WTC11 (cell line): ENCODE measurements around the gene CNKSR3. TPM values are rescaled to one million over a fixed set of nuclear protein-coding genes. Genes with fewer than 3 reads are reported as not detected.

Experiments
- ATAC-seq: fragments of 200-7000 bp; cut with Tn5 transposase; 2 replicates; pipeline ENCODE4 v1.10.0; 2021; ENCODE audit warnings: mild to moderate bottlenecking, moderate library complexity
- CTCF ChIA-PET: fragments of 300-600 bp; sonication (Branson Sonifier 250); formaldehyde crosslinking; loops from one replicate; lab custom pipeline; 2021; ENCODE audit warnings: antibody characterized with exemption; lab: Charles Lee
- POLR2A ChIA-PET: fragments of 350-600 bp; sonication (Branson Sonifier 250); formaldehyde crosslinking; loops from one replicate; lab custom pipeline; 2021; ENCODE audit warnings: antibody characterized with exemption; lab: Charles Lee
- DNase-seq: peaks from one replicate; pipeline ENCODE4 v3.0.0; 2021; ENCODE audit warnings: low spot score
- H3K27ac Mint-ChIP-seq: 2 replicates; pipeline ENCODE4 v1.8.0; 2021; ENCODE audit warnings: mixed read lengths
- H3K27me3 Mint-ChIP-seq: 2 replicates; pipeline ENCODE4 v1.8.0; 2021; ENCODE audit warnings: low read depth, mild to moderate bottlenecking, moderate library complexity, mixed read lengths
- H3K36me3 Mint-ChIP-seq: 2 replicates; pipeline ENCODE4 v1.8.0; 2021; ENCODE audit warnings: mixed read lengths
- H3K4me1 Mint-ChIP-seq: 2 replicates; pipeline ENCODE4 v1.8.0; 2022; ENCODE audit warnings: mixed read lengths
- H3K4me3 Mint-ChIP-seq: 2 replicates; pipeline ENCODE4 v1.8.0; 2021; ENCODE audit warnings: mild to moderate bottlenecking, moderate library complexity, mixed read lengths
- H3K9me3 Mint-ChIP-seq: 2 replicates; pipeline ENCODE4 v1.8.0; 2021; ENCODE audit warnings: mixed read lengths
- CREM ChIP-seq: sonication (generic); formaldehyde crosslinking; IDR thresholded peaks from 2 replicates; pipeline ENCODE4 v1.8.1; 2022; ENCODE audit warnings: mild to moderate bottlenecking, missing genetic modification reagents, moderate library complexity
- E2F4 ChIP-seq: sonication (generic); formaldehyde crosslinking; IDR thresholded peaks from 2 replicates; pipeline ENCODE4 v1.8.1; 2022; ENCODE audit warnings: low read depth, mild to moderate bottlenecking, moderate library complexity, missing genetic modification reagents, borderline replicate concordance
- ELF4 ChIP-seq: sonication (generic); formaldehyde crosslinking; IDR thresholded peaks from 2 replicates; pipeline ENCODE4 v1.8.1; 2022; ENCODE audit warnings: low read depth, mild to moderate bottlenecking, moderate library complexity, missing genetic modification reagents
- ERG ChIP-seq: fragments of 250-450 bp; sonication (Bioruptor Pico); IDR thresholded peaks from 2 replicates; pipeline ENCODE4 v1.8.0; 2021; ENCODE audit warnings: mild to moderate bottlenecking
- FOXJ3 ChIP-seq: sonication (generic); formaldehyde crosslinking; IDR thresholded peaks from 2 replicates; pipeline ENCODE4 v1.9.0; 2021; ENCODE audit warnings: missing genetic modification reagents, mild to moderate bottlenecking, borderline replicate concordance
- GRHL2 ChIP-seq: fragments of 250-450 bp; sonication (Bioruptor Pico); IDR thresholded peaks from 2 replicates; pipeline ENCODE4 v1.8.0; 2022; ENCODE audit warnings: mild to moderate bottlenecking, moderate library complexity; ENCODE audit not compliant: insufficient replicate concordance, severe bottlenecking
- GTF2I ChIP-seq: fragments of 250-450 bp; sonication (Bioruptor Pico); conservative IDR thresholded peaks from 2 replicates; pipeline ENCODE4 v1.4.0; 2021; ENCODE audit warnings: mild to moderate bottlenecking
- MAX ChIP-seq: sonication (generic); formaldehyde crosslinking; IDR thresholded peaks from 2 replicates; pipeline ENCODE4 v1.8.0; 2022; ENCODE audit warnings: mild to moderate bottlenecking, missing genetic modification reagents
- MLX ChIP-seq: sonication (generic); formaldehyde crosslinking; IDR thresholded peaks from 2 replicates; pipeline ENCODE4 v1.8.1; 2023; ENCODE audit warnings: mild to moderate bottlenecking, missing genetic modification reagents, moderate library complexity
- MXD4 ChIP-seq: fragments of 250-450 bp; sonication (Bioruptor Pico); IDR thresholded peaks from 2 replicates; pipeline ENCODE4 v1.8.0; 2021; ENCODE audit warnings: mild to moderate bottlenecking, moderate library complexity, borderline replicate concordance
- NFYB ChIP-seq: sonication (generic); formaldehyde crosslinking; conservative IDR thresholded peaks from 2 replicates; pipeline ENCODE4 v1.8.0; 2022; ENCODE audit warnings: low read depth, missing genetic modification reagents
- PREB ChIP-seq: sonication (generic); formaldehyde crosslinking; IDR thresholded peaks from 2 replicates; pipeline ENCODE4 v1.8.1; 2022; ENCODE audit warnings: mild to moderate bottlenecking, missing genetic modification reagents, moderate library complexity, borderline replicate concordance
- SP1 ChIP-seq: sonication (generic); formaldehyde crosslinking; conservative IDR thresholded peaks from 2 replicates; pipeline ENCODE4 v1.8.1; 2022; ENCODE audit warnings: missing genetic modification reagents
- STAT6 ChIP-seq: sonication (generic); formaldehyde crosslinking; conservative IDR thresholded peaks from 2 replicates; pipeline ENCODE4 v1.8.1; 2023; ENCODE audit warnings: mild to moderate bottlenecking, low read depth, missing genetic modification reagents, moderate library complexity
- TEAD4 ChIP-seq: sonication (generic); formaldehyde crosslinking; IDR thresholded peaks from 2 replicates; pipeline ENCODE4 v1.8.0; 2022; ENCODE audit warnings: mild to moderate bottlenecking, missing genetic modification reagents
- ZBTB21 ChIP-seq: sonication (generic); formaldehyde crosslinking; IDR thresholded peaks from 2 replicates; pipeline ENCODE4 v1.8.1; 2023; ENCODE audit warnings: mild to moderate bottlenecking, missing genetic modification reagents, borderline replicate concordance
- ZNF138 ChIP-seq: sonication (generic); formaldehyde crosslinking; conservative IDR thresholded peaks from 2 replicates; pipeline ENCODE4 v1.8.1; 2022; ENCODE audit warnings: mild to moderate bottlenecking, moderate library complexity, missing genetic modification reagents
- ZNF512 ChIP-seq: sonication (generic); formaldehyde crosslinking; IDR thresholded peaks from 2 replicates; pipeline ENCODE4 v1.8.1; 2022; ENCODE audit warnings: missing genetic modification reagents, borderline replicate concordance
- total RNA-seq: library from RNA; stranded (reverse); gene quantifications from 3 replicates; pipeline ENCODE4 v1.2.3, GENCODE V29; 2021

Gene CNKSR3
- total RNA-seq, 1 experiment from 2014 or later: 5.7 TPM

- TF ChIP-seq GRHL2 (CRISPR knock-in tag) (no peak), MAX (CRISPR knock-in tag) (no peak), ERG (CRISPR knock-in tag) (no peak), MLX (no peak), STAT6 (CRISPR knock-in tag) (no peak), FOXJ3 (no peak), TEAD4 (CRISPR knock-in tag) (no peak)
Observed at GRCh38 chr6:154506582-154506981, 3.9 kb downstream of the CNKSR3 start (continued).

- ATAC-seq (no peak), DNase-seq (no peak)
- ChIA-PET CTCF (no interaction called here), POLR2A (no interaction called here)
- Mint-ChIP-seq H3K9me3 (no peaks in the 10 kb centered on the region), H3K27me3 (peaks cover 78% of the 10 kb centered on the region), H3K36me3 (no peaks in the 10 kb centered on the region; the same call in 1 of the 2 replicates), H3K4me1 (peaks cover 28% of the 10 kb centered on the region), H3K27ac (no peak overlapping the region), H3K4me3 (no peak overlapping the region)
- TF ChIP-seq ZNF512 (CRISPR knock-in tag) (peak; percentile 56; the same call in 1 of the 2 replicates), MLX (no peak)
Observed at GRCh38 chr6:154506108-154506507, 4.4 kb downstream of the CNKSR3 start.

GRCh38 chr6:154504865-154505449, 5.5 kb downstream of the CNKSR3 start:
- Mint-ChIP-seq H3K4me3 (no peak overlapping the region), H3K4me1 (peaks cover 28% of the 10 kb centered on the region), H3K9me3 (no peaks in the 10 kb centered on the region), H3K36me3 (no peaks in the 10 kb centered on the region; the same call in 1 of the 2 replicates), H3K27ac (no peak overlapping the region), H3K27me3 (peaks cover 78% of the 10 kb centered on the region)
- ATAC-seq: no peak
- CTCF ChIA-PET: no interaction called here
- POLR2A ChIA-PET: no interaction called here
- no peak for DNase-seq
- TF ChIP-seq MXD4: no peak
- TF ChIP-seq PREB (CRISPR knock-in tag): no peak
- no peak for TF ChIP-seq ZNF138 (CRISPR knock-in tag)
- no peak for TF ChIP-seq GTF2I (CRISPR knock-in tag)
- no peak for TF ChIP-seq ZBTB21
- no peak for TF ChIP-seq SP1 (CRISPR knock-in tag)
- TF ChIP-seq NFYB (CRISPR knock-in tag): no peak
- TF ChIP-seq ELF4 (CRISPR knock-in tag): no peak
- TF ChIP-seq GRHL2 (CRISPR knock-in tag): no peak
- TF ChIP-seq CREM (CRISPR knock-in tag): no peak
- no peak for TF ChIP-seq E2F4 (CRISPR knock-in tag)
- TF ChIP-seq STAT6 (CRISPR knock-in tag): no peak
